ENCODE data around the gene A1BG.
A peak's percentile ranks its signal among the peaks of the same experiment; 100 is the strongest.
"Not testable (repeated sequence)": the region's sequence is repeated elsewhere in the genome, so short reads cannot be mapped to it uniquely, and the experiment has no call there.

A1BG gene

GRCh38 chr19:58385891-58386575, 32.7 kb upstream of the A1BG start:
- no peak for DNase-seq

- no peak for DNase-seq
These were observed 32.1 kb upstream of the A1BG start for GRCh38 chr19:58385313-58385890.

GRCh38 chr19:58382997-58383603, 29.8 kb upstream of the A1BG start:
- DNase-seq, result no peak

GRCh38 chr19:58381460-58382212, 28.3 kb upstream of the A1BG start:
- DNase-seq, result no peak

- DNase-seq, result peak; percentile 76
These were observed 27.6 kb upstream of the A1BG start, which contains the start of gene ZNF837 for GRCh38 chr19:58380662-58381459. TSS of gene ZNF837 (minus strand) at chr19:58381030. CDS start at chr19:58369332, 11,698 bp downstream.

GRCh38 chr19:58380037-58380661, 26.9 kb upstream of the A1BG start:
- DNase-seq, result no peak

GRCh38 chr19:58379246-58379645, 26.0 kb upstream of the A1BG start:
- DNase-seq, result no peak

- not testable (repeated sequence) for DNase-seq
These were observed 23.4 kb upstream of the A1BG start for GRCh38 chr19:58376724-58377123.

- DNase-seq, result no peak
These were observed 20.9 kb upstream of the A1BG start for GRCh38 chr19:58374200-58374599.

- no peak for DNase-seq
These were observed 19.2 kb upstream of the A1BG start for GRCh38 chr19:58372311-58373133.

- no peak for DNase-seq
These were observed 15.5 kb upstream of the A1BG start for GRCh38 chr19:58368561-58369360.

GRCh38 chr19:58367698-58368454, 14.6 kb upstream of the A1BG start:
- DNase-seq, result no peak

GRCh38 chr19:58366585-58367430, 13.5 kb upstream of the A1BG start:
- no peak for DNase-seq

GRCh38 chr19:58364146-58364545, 10.9 kb upstream of the A1BG start:
- DNase-seq, result no peak

GRCh38 chr19:58362272-58362994, 9.1 kb upstream of the A1BG start, which contains the start of gene ZNF497:
TSS of gene ZNF497 (minus strand) at chr19:58362751. CDS start at chr19:58357635, 5,116 bp downstream.
- DNase-seq, result no peak

- DNase-seq, result no peak
These were observed 8.6 kb upstream of the A1BG start for GRCh38 chr19:58361900-58362271.

- DNase-seq, result no peak
These were observed 4.3 kb upstream of the A1BG start for GRCh38 chr19:58357481-58358145.
